GM18499 (cell line): ENCODE results near the gene COL20A1.

ENCODE experiments used
- ATAC-seq: cut with Tn5 transposase; IDR thresholded peaks from one replicate; pipeline ENCODE4 v1.9.1; 2021; ENCODE audit warnings: moderate number of reproducible peaks; ENCODE audit not compliant: insufficient read depth, unreplicated experiment

The COL20A1 gene

DNA sequence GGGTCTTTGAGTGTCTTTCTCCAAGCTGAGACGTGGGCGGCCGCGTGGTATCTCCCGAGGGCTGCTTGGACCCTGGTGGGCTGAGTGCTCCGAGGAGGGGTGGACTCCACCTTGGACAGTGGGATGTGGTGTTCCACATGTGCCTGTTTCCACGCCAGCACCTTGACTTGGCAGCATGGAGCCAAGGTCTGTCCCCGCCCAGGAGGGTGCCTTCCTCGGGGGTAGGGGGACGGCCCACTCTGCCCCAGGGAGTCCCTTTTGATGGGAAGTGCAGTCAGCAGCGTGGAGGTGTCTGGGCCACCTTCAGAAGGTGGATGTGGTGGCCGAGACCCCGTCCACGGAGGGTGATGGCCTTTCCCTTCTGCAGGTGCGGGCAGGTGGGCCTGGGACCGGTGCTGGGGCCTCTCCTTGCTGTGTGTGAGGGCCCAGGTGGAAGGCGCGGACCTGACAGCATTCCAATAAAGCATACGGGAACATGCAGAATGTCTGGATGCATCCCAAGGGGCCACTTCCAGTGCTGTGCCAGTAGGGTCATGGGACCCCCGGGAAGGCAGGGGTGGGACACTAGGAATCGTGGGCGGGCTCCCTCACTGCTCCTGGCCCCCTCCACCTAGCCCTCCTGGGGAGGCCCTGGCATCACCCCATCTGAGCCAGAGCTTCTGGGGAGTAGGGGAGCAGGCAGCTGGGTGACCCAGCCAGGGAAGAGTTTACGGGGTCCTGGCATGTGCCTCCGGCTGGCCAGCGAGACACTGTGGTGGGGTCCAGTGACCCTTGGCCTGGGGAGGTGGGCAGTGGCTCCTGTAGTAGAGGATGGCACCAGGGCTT is 3.5 kb upstream of the COL20A1 start:
- ATAC-seq = no peak

DNA sequence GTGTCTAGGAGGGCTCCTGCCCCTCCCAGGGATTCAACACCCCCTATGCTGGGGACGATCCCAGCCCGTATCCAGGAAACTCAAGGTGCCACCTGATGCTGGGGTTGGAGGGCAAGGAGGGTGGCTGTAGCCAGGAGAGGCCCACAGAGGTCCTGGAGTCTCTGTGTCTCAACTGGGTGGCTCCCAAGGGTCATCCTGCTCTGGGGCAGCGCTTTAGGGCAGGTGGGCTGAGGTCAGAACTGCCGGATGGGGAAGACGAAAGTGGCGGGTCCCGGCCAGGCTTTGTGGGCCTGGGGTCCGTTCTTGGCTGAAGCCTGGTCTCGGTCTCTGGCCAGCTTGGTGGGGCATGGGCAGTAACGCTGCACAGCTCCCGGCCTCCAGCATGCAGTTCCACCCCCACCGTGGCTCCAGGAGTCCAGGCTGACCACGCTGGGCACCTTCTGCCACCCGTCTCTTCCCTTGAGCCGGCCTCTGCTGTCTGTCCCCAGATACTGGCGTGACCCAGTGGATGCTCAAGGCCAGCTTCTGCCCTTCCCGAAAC is 2.8 kb upstream of the COL20A1 start:
- no peak for ATAC-seq

DNA sequence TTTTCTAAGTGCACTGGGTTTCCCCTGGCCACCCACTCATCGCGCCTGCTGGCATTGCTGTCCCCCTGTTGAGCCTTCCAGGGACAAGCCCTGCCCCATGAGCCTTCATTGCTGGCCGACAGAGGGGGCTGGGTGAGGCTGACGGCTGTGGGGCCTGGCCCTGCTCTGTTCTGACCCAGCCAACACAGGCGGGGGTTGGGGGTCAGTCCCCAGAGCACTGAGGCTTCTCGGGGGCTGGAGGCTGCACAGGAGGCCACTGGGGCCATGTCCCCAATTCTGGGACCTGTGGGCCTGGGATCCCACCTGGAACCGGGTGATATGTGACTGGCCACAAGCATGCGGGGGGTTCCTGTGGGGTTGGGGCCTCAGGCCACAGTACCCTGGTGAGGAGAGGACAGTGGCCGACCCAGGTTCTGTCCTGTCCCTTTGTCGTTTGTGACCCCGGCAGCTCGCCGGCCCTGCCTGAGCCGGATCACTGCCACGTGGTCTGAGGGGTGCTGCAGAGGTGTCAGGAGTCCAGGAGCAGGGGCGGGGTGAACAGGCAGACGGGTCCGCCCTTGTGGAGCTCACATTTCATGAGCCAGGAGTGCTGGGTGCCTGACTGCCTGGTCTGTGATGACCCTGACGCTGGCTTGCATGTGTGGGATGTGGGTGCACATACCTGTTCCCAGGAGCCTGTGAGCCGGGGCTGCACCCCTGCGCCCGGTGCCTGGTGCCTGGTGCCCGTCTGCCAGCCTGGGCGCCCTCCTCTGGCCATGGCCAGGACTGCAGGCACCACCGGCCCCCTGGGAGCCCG is 2.1 kb upstream of the COL20A1 start:
- ATAC-seq = no peak

DNA sequence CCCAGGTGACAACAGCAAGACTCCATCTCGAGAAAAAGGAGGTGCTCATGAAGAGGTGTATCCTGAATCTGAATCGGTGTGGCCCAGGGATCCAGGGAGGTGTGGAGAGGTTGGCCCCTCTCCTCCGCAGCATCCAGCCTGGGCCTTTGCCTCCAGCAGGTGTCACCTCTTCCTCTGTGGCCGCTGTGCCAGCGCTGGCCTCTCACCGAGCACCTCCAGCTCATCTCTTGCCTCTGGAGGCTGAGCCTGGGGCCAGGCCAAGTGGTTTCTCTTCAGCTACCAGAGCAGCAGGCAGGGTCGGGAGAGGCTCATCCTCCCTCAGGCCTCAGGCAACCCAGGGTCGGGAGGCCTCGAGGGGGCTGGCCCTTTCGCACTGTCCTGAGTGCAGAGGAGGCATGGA is 1.2 kb upstream of the COL20A1 start:
- no peak for ATAC-seq

DNA sequence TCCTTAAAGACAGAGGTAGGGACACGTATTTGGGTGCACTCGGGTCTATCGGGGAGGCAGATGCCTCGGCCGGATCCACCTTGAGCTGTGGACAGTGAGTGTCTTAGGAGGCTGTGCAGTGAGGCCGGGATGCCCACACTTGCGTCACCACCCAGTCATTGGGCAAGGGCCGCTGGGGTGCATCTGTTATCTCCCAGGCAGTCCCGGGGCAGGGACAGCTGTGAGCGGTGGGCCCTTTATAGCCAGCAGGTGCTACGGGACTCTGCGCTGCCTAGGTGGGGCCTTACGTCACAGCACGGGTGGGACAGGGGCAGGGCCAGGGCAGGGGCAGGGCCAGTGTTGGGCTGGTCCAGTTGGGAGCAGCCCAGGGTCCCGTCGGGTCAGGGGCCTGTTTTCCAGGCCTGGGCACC is 689 bp upstream of the COL20A1 start:
- ATAC-seq = no peak

DNA sequence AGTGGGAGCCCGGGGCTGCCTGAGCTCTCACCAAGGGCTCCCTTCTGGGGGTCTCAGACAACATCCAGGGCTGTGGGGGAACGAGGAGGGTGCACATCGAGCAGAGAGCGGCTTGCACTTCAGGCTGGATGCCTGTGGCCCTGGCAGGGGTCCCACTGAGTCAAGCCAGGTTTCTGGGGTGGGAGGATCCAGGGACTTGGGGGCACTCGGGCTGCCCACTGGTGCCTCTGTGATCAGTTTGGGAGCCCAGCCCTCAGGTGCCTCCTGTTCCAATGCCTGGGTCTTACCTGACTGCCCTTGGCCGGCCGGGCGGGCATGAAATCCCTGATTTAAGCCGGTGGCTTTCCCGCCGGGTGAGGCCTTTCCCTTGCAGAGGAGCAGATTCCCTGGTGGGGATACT is 470 bp downstream of the COL20A1 start:
- no peak for ATAC-seq

DNA sequence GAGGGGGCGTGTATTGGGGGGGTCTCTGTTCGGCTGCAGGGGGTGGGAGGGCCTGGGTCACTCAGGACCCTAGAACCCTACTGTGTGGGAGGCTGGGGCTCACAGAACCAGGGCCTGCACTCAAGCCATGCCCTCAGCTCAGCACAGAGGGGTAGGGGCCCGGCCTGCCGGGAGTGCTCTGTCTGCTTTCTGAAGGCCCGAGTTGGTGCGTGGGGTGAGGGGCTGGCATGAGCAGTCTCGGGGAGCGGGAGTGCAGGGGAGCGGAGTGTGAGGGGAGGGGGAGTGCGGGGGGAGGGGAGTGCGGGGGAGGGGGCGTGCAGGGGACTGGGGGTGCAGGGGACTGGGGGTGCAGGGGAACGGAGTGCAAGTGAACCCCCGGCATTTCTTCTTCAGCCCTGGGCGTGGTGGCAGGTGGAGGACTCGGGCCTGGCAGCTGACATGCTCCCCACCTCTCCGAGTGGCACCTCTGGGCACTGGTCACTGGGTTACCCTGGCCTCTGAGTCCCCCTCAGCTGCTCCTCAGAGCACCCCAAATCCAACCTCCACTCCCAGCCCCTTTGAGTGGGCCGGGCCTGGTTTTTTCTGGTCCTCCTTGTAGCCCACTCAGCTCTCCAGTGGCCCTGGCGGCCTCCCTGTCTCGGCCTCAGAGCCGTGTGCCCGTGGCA is 1.0 kb downstream of the COL20A1 start:
- no peak for ATAC-seq

DNA sequence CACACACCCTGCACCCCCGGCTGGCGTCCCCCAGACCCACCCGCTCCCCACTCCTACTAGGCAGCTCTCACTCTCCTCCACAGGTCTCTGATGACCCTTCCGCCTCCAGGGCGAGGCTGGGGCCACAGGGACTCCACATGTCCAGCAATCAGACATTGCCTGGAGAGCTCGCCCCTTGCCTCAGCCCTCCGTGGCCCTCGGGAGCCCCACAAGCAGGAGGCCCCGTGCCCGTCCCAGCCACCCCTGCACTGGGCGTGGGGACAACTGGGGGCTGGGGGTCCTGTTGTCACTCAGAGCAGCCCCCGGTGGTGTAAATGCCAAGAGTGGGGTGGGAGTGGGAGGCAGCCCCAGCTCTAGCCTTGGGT is 1.5 kb downstream of the COL20A1 start:
- ATAC-seq = no peak

DNA sequence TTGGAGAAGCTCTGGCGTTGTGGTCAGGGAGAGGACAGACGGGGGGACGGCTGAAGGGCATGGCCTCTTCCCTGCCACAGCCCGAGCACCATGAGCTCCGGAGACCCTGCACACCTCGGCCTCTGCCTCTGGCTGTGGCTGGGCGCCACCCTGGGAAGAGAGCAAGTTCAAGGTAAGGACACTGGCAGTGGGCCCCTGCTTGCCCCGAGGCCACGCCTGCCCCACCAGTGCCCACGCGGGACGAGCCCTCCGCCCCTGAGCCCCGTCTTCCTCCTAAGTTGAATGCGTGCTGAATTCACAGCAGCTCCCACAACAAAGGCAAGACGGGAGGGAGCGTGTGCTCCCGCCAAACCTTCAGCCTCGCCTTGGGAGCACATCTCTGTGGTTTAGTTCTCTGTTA is 2.0 kb downstream of the COL20A1 start:
- no peak for ATAC-seq

DNA sequence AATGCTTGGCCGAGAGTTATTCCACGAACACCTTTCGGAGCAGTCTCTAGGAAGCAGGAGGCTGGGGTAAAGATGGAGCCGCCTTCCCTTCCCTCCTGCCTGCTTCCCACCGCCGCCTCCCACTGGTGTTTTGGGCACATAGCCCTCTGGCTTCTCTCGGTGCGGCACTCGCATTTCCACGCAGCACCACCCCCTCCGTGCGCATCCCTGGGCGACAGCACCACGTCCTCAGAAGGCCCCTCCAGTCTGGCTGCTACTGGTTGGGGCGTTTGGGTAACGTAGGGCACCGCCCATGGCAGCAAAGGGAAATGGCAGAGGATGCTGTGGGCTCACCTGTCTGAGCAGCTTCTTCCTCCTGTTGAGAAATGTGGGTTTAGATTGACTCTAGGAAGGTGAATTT is 2.4 kb downstream of the COL20A1 start:
- no peak for ATAC-seq

DNA sequence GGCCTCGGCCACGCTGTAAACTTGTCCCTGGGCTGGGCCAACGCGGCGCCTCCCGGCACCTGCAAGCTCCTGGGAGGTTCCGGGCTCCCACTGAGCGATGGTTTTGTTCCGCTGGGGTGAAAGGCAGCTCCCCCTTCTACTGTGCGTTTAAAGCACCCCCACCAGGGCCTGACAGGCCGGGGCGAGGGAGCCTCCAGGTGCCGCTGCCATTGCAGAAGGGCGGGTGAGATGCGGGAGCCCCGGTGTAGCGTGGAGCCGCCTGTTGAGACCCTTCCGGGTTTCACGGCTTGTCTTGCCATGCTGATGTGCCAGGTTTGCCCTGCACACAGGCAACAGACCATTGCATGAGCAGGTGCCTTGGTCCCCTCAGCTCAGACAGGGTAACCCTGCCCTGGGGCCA is 2.9 kb downstream of the COL20A1 start:
- ATAC-seq = no peak

DNA sequence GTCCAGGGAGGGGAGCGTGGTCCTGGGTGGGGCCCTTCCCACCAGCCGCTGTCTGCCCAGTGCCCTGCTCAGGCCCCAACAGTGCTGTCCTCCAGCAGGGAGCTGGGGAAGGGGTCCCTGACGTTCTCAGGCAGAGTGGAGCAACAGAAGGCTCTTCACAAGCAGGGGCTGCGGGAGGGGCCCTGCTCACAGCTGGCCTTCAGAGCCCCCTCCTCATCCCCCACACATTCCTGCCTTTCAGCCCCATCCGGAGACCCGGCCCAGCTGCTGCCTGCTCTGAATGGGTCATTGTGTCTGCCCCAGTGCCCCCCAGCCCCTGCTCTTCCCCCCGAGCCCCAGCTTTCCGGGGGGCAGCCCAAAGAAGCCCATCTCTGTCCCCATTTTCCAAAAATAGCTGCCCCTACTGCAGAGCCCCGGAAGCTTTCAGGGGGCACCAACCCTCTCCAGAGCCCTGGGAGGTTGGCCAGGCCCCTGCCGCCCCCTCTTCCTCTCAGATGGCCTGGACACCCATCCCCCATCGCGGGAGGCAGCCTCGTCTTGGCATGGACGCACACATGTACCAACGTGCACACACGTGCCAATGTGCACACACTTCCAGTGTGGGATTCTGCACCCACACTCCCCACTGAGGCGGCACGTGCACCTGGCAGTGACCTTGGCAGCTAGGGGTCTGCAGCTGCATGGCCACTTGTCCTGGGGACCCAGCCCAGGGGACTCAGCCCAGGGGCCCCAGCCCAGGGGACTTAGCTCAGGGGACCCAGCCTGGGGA is 3.7 kb downstream of the COL20A1 start:
- no peak for ATAC-seq

DNA sequence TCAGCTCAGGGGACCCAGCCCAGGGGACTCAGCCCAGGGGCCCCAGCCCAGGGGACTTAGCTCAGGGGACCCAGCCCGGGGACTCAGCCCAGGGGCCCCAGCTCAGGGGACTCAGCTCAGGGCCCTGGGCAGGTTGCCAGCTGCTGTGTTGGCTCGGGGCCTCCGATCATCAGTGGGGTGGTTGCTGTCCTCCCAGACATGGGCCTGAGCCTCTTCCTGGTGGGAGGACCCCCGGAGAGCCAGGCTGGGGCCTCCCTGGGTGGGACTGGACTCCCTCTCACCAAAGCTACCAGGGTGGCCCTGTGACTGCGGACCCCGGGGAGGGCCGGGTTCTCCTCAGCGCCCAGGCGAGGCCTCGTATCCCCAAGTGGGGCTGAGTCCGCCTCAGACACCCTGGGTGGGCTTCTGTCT is 4.4 kb downstream of the COL20A1 start:
- no peak for ATAC-seq

DNA sequence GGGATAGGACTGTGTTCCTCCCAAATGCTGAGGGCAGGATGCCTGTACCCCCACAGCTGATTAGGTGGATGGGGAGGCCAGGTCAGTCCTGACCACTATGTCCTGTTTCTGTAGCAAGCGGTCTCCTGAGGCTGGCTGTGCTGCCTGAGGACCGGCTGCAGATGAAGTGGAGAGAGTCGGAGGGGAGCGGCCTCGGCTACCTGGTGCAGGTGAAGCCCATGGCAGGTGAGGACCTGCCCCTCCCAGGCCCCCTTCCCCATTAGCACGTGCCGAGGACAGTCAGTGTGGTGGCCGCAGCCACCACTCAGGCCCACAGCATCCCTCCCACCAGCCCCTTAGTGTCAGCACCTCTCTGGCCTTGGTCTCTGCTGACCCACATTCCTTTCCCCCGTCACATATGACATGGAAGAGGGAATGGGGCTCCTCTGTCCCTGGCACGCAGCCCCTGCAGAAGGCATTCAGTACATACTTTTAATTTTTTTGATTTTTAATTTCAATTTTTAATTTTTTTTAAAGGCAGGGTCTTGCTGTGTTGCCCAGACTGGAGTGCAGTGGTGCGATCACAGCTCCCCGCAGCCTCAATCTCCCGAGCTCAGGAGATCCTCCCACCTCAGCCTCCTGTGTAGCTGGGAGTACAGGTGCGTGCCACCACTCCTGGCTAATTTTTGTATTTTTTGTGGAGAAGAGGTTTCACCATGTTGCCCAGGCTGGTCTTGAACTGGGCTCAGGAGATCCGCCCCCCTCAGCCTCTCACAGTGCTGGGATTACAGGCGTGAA is 5.0 kb downstream of the COL20A1 start:
- no peak for ATAC-seq

DNA sequence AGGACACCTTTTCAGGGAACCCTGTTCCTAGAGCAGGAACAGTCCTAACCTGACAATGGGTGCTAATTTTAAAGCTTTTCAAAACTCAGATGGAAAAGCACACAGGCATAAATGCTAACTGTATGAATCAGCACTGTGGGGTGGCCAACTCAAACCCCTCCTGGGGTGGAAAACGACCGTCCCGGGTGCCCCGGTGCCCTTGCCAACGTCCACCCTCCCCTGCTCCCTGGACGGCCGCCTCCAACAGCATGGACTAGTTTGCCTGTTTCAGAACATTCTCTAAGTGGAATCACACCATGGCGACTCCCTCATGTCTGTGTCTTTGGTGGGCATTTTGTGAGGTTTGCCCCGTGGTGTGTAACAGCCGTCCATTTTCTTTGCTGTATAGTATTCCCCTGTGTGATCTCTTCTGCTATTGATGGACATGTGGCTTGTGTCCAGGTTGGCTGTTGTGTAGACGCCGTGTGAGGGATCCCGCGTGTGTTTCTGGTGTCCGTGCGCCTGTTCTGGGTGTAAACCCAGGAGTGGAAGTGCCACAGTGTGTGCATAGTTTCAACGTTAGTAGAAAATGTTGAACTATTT is 5.8 kb downstream of the COL20A1 start:
- no peak for ATAC-seq

DNA sequence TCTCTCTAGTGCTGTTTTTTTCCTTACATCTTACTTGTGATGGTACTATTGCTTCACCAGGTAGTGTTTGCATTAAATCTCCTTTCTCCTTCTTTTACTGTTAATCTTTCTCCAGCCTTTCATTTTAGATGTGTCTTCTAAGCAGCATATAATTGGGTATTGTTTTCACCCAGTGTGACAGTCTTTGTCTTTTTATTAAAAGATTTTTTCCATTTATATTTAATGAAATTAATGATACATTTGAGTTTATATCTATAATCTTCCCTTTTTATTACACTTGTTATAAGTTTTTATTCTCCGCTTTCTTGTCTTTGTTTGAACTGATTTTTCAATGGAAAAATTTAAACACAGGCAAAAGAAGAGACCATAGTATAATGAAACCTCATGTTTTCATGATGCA is 8.7 kb downstream of the COL20A1 start:
- ATAC-seq = no peak

DNA sequence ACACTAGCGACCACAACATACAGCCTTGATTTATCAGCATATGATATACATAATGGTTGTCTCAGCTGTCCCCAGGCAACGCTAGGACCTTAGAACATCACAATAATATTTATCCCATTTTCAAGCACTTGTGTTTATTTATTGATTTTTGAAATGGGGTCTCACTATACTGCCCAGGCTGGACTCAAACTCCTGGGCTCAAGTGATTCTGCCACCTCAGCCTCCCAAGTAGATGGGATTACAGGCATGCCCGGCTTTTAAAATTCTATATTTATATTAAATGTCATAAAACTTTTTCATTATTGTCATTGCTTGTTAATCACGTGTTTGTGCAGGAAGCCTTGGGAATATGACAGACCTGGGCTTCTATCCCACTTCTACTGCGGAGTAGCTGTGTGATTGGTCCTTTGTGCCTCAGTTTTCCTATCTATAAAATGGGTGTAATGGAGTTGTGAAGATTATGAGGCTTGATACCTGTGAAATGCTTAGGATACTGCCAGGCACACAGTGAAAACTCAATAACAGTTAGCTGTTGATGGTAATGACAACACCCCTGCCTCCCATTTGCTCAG is 10.2 kb downstream of the COL20A1 start:
- no peak for ATAC-seq

DNA sequence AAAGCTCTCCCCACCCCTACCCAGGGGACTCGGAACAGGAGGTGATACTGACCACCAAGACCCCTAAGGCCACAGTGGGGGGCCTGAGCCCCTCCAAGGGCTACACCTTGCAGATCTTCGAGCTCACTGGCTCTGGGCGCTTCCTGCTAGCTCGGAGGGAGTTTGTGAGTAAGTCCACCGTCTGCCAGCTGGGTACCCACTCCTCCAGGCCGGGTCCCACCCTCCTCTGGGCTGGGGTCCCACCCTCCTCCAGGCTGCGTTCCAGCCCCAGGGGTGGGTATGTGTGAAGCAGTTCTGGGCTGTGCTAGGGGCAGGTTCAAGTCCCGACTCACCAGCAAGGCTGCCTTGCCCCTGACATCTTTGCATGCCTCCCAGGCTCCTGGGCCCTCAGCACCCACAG is 12.4 kb downstream of the COL20A1 start:
- ATAC-seq = no peak
